ENCODE measurements around the gene ATP8A2. TPM values are rescaled to one million over a fixed set of nuclear protein-coding genes. Genes with fewer than 3 reads are reported as not detected.

The ATP8A2 gene
- total and polyA plus RNA-seq, 2 of the 8 experiments (the other 6 are each of a cell fraction or from before 2014, with no cell fraction given), result 2.4 to 8.3 TPM

- no peak overlapping the region for H2BK15ac ChIP-seq (ENCODE audit: low read length)
- CTCF ChIA-PET (ENCODE audit: partially characterized antibody), result interaction anchor here (0.7 to 1.9 kb wide), 3 partner anchors 10 to 377 kb away, joined by 3 to 7 read pairs (median 3); no protein-coding TSS in a partner anchor
- H3K27me3 ChIP-seq (replicated peaks in 1 of 4; ENCODE audit: control insufficient read depth in 3 of 4, extremely low read depth in 1 of 4, insufficient read depth in 3 of 4, low read length in 3 of 4), result peaks cover 9 to 36% (median 31%) of the 10 kb centered on the region in 4 experiments
- POLR2A ChIA-PET (ENCODE audit: partially characterized antibody), result no interaction called here
- FAIRE-seq (no peak), DNase-seq (ENCODE audit: low read depth in 1 of 2, low spot score in 2 of 2) (peak in 1 of 2 experiments; percentile 69)
- 24% methylated on average over 64 of the region's 82 CpGs; no CpG with 5 or more reads in 1 of the 2 experiments for WGBS, 2 experiments (ENCODE audit: extremely low coverage in 1 of 2, insufficient coverage in 1 of 2, insufficient read length in 1 of 2, insufficient replicate concordance in 2 of 2, low coverage in 1 of 2, low lambda C conversion rate in 2 of 2, missing lambda C conversion rate in 1 of 2)
- no peak overlapping the region for H2AK5ac ChIP-seq (ENCODE audit: low read depth, low read length)
- no peak overlapping the region for H3K14ac ChIP-seq (ENCODE audit: insufficient read length)
- no peaks in the 10 kb centered on the region for H4K20me1 ChIP-seq (replicated peaks in 1 of 2; ENCODE audit: control insufficient read depth in 1 of 2, insufficient read depth in 2 of 2, low read length in 2 of 2)
- no peaks in the 10 kb centered on the region for H3K9me3 ChIP-seq (ENCODE audit: insufficient read depth in 2 of 2, low read depth in 1 of 2, low read length in 1 of 2)
- H2AFZ ChIP-seq (ENCODE audit: low read length), result 0 out of 2 replicates have a peak overlapping the region, but pooled peaks have one; percentile 14
- H2BK5ac ChIP-seq (ENCODE audit: low read depth, low read length), result no peak overlapping the region
- no peak overlapping the region for H3K56ac ChIP-seq (replicated peaks; ENCODE audit: insufficient read length, low read depth, low read length)
- no peak overlapping the region for H4K91ac ChIP-seq (replicated peaks; ENCODE audit: insufficient read length, low read length)
- peak overlapping the region; percentile 68; the same call in 1 of the 2 replicates for H2BK12ac ChIP-seq (ENCODE audit: low read depth, low read length)
- no peaks in the 10 kb centered on the region for H3K36me3 ChIP-seq (ENCODE audit: control insufficient read depth in 2 of 4, insufficient read depth in 4 of 4, low read length in 3 of 4)
- no peak overlapping the region for H3K4ac ChIP-seq (replicated peaks; ENCODE audit: insufficient read length, low read depth, low read length)
- no peak overlapping the region for H3K18ac ChIP-seq (ENCODE audit: extremely low read depth, low read length)
- peak overlapping the region; percentile 47 to 66 (median 54) for H3K4me3 ChIP-seq (ENCODE audit: extremely low read depth in 1 of 4, insufficient read depth in 2 of 4, low read depth in 3 of 4, low read length in 4 of 4)
- peak overlapping the region; percentile 63 to 95 for H3K4me2 ChIP-seq (ENCODE audit: insufficient read depth in 1 of 2, low read depth in 2 of 2, low read length in 2 of 2)
- no peak overlapping the region for H3K23ac ChIP-seq (ENCODE audit: insufficient read length)
- no peak overlapping the region for H3K27ac ChIP-seq (ENCODE audit: low read depth, low read length)
- peak overlapping the region in 2 of 4 experiments; percentile 9 to 45; a peak in 3 of 7 replicates for H3K9ac ChIP-seq (replicated peaks in 1 of 4; ENCODE audit: extremely low read depth in 1 of 4, low read depth in 3 of 4, low read length in 3 of 4)
- peaks cover 16% of the 10 kb centered on the region for H3K23me2 ChIP-seq (ENCODE audit: low read depth, low read length)
- no peaks in the 10 kb centered on the region for H3K79me1 ChIP-seq (ENCODE audit: low read depth, low read length)
- no peak overlapping the region for H2BK120ac ChIP-seq (replicated peaks; ENCODE audit: low read depth, low read length)
- peak overlapping the region; percentile 71; the same call in 1 of the 2 replicates for H4K8ac ChIP-seq (ENCODE audit: extremely low read depth, insufficient read depth, low read length)
- H3K79me2 ChIP-seq (ENCODE audit: control insufficient read depth in 1 of 2, insufficient read depth in 2 of 2, low read length in 2 of 2), result no peaks in the 10 kb centered on the region
- H2BK20ac ChIP-seq (ENCODE audit: low read length), result no peak overlapping the region
- peaks cover 3 to 16% (median 7%) of the 10 kb centered on the region in 4 experiments; a peak in 6 of 7 replicates for H3K4me1 ChIP-seq (replicated peaks in 1 of 4; ENCODE audit: control insufficient read depth in 3 of 4, insufficient read depth in 4 of 4, low read length in 3 of 4)
- no peak overlapping the region for H4K5ac ChIP-seq (ENCODE audit: insufficient read length, low read depth, low read length)
- TF ChIP-seq TEAD4 (IDR thresholded peaks at IDR 0.05; ENCODE audit: low read depth, low read length) (no peak), HDAC2 (IDR thresholded peaks at IDR 0.05; ENCODE audit: borderline replicate concordance in 1 of 2, low read depth in 2 of 2, low read length in 2 of 2) (no peak), TAF7 (optimal IDR thresholded peaks at IDR 0.05; ENCODE audit: borderline replicate concordance, low read depth, low read length) (no peak), EGR1 (IDR thresholded peaks at IDR 0.05; ENCODE audit: borderline replicate concordance, low read depth, low read length) (no peak), KDM5A (IDR thresholded peaks at IDR 0.05; ENCODE audit: low read length) (no peak), BRCA1 (IDR thresholded peaks at IDR 0.05; ENCODE audit: low read depth, low read length) (no peak), CREB1 (IDR thresholded peaks at IDR 0.05) (0 out of 2 replicates have a peak, but pooled peaks have one; percentile 23), YY1 (IDR thresholded peaks at IDR 0.05; ENCODE audit: low read depth, low read length) (no peak), GABPA (IDR thresholded peaks at IDR 0.05; ENCODE audit: borderline replicate concordance, insufficient read depth, low read length) (0 out of 2 replicates have a peak, but pooled peaks have one; percentile 28), CHD2 (IDR thresholded peaks at IDR 0.05; ENCODE audit: low read length) (no peak), JUN (IDR thresholded peaks at IDR 0.05; ENCODE audit: low read depth, low read length) (no peak), EZH2 (IDR thresholded peaks at IDR 0.05; ENCODE audit: low read depth, low read length, severe bottlenecking) (peak; percentile 63)
Observed at GRCh38 chr13:25372284-25373081, 709 bp downstream of the ATP8A2 start.

All from H1 (cell line).